ENCODE measurements around the gene FSIP2. TPM values are rescaled to one million over a fixed set of nuclear protein-coding genes. Genes with fewer than 3 reads are reported as not detected.

The FSIP2 gene
- polyA plus RNA-seq, 3 donors, result not detected

DNA sequence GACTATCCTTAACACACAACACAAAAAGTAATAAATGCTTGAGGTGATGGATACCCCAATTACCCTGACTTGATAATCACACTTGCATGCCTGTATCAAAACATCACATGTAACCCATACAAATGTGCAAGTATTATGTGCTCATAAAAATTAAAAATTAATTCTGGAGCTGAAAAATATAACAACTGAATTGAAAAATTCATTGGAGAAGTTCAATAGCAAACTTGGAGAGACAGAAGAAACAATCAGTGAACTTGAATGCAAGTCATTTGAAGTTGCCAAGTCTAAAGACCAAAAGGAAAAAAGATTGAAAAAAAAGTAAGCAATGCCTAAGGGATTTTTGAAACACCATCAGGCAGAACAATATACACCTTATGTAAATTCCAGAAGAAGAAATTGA, 79.4 kb downstream of the FSIP2 start:
- peaks cover 3 to 7% of the 10 kb centered on the region in 2 donors for H3K9me3 ChIP-seq (replicated peaks in 1 of 2; ENCODE audit: control insufficient read depth in 1 of 2, insufficient read depth in 1 of 2, low read length in 2 of 2)
- H3K9ac ChIP-seq (ENCODE audit: insufficient read depth, low read length, poor library complexity, severe bottlenecking), result no peak overlapping the region
- Mint-ChIP-seq H3K4me1 (no peaks in the 10 kb centered on the region), H3K9me3 (peaks cover 0 to 13% (median 7%) of the 10 kb centered on the region in 7 donors), H3K27me3 (ENCODE audit: low read depth in 3 of 3) (no peaks in the 10 kb centered on the region), H3K27ac (no peak overlapping the region), H3K4me3 (no peak overlapping the region), H3K36me3 (no peaks in the 10 kb centered on the region)
- no peaks in the 10 kb centered on the region for H3K36me3 ChIP-seq (replicated peaks in 1 of 2; ENCODE audit: control insufficient read depth in 1 of 2, insufficient read depth in 2 of 2, low read length in 2 of 2)
- H3K4me1 ChIP-seq (ENCODE audit: control insufficient read depth in 1 of 2, insufficient read depth in 2 of 2, low read length in 2 of 2), result no peaks in the 10 kb centered on the region
- no peaks in the 10 kb centered on the region for H3K79me2 ChIP-seq (ENCODE audit: insufficient read depth, low read length)
- H2AFZ ChIP-seq (ENCODE audit: insufficient read depth, low read depth, low read length, poor library complexity, severe bottlenecking), result no peak overlapping the region
- DNase-seq, result no peak
- no peak overlapping the region for H3K4me3 ChIP-seq (replicated peaks in 1 of 3; ENCODE audit: low read depth in 2 of 3, low read length in 3 of 3)
- no peak overlapping the region for H3K27ac ChIP-seq (ENCODE audit: low read depth in 1 of 2, low read length in 2 of 2)
- TF ChIP-seq CTCF (IDR thresholded peaks at IDR 0.05), result no peak
- H3K4me2 ChIP-seq (replicated peaks; ENCODE audit: extremely low read depth, low read length, poor library complexity, severe bottlenecking), result no peak overlapping the region
- no peaks in the 10 kb centered on the region for H4K20me1 ChIP-seq (ENCODE audit: insufficient read depth, low read length)
- no peaks in the 10 kb centered on the region for H3K27me3 ChIP-seq (ENCODE audit: control insufficient read depth in 2 of 2, insufficient read depth in 2 of 2, low read length in 2 of 2)
- intact Hi-C loops (cut with micrococcal nuclease), result no loop called here

DNA sequence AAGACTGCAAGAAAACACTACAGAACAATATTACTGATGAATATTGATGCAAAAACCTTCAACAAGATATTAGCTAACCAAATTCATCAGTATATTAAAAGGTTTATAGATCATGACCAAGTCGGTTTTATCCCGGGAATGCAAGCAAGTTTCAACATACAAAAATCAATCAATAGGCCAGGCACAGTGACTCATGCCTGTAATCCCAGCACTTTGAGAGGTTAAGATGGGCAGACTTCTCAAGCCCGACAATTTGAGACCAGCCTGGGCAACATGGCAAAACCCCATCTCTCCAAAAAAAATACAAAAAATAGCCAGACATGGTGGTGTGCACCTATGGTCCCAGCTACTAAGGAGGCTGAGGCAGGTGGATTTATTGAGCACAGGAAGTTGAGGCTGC, 82.9 kb downstream of the FSIP2 start:
- Histone ChIP-seq H3K27ac (ENCODE audit: low read depth in 1 of 2, low read length in 2 of 2) (no peak overlapping the region), H3K4me3 (replicated peaks in 1 of 3; ENCODE audit: low read depth in 2 of 3, low read length in 3 of 3) (no peak overlapping the region), H3K9me3 (replicated peaks in 1 of 2; ENCODE audit: control insufficient read depth in 1 of 2, insufficient read depth in 1 of 2, low read length in 2 of 2) (peaks cover under 1 to 7% of the 10 kb centered on the region in 2 donors), H3K27me3 (ENCODE audit: control insufficient read depth in 2 of 2, insufficient read depth in 2 of 2, low read length in 2 of 2) (no peaks in the 10 kb centered on the region), H3K4me2 (replicated peaks; ENCODE audit: extremely low read depth, low read length, poor library complexity, severe bottlenecking) (no peak overlapping the region), H3K4me1 (ENCODE audit: control insufficient read depth in 1 of 2, insufficient read depth in 2 of 2, low read length in 2 of 2) (no peaks in the 10 kb centered on the region), H3K79me2 (ENCODE audit: insufficient read depth, low read length) (no peaks in the 10 kb centered on the region), H3K9ac (ENCODE audit: insufficient read depth, low read length, poor library complexity, severe bottlenecking) (no peak overlapping the region), H4K20me1 (ENCODE audit: insufficient read depth, low read length) (no peaks in the 10 kb centered on the region), H2AFZ (ENCODE audit: insufficient read depth, low read depth, low read length, poor library complexity, severe bottlenecking) (no peak overlapping the region), H3K36me3 (replicated peaks in 1 of 2; ENCODE audit: control insufficient read depth in 1 of 2, insufficient read depth in 2 of 2, low read length in 2 of 2) (no peaks in the 10 kb centered on the region)
- intact Hi-C loops (cut with micrococcal nuclease), result no loop called here
- Mint-ChIP-seq H3K27ac (no peak overlapping the region), H3K36me3 (no peaks in the 10 kb centered on the region), H3K4me1 (no peaks in the 10 kb centered on the region), H3K9me3 (peaks cover 0 to 10% (median 6%) of the 10 kb centered on the region in 7 donors), H3K4me3 (no peak overlapping the region), H3K27me3 (ENCODE audit: low read depth in 3 of 3) (no peaks in the 10 kb centered on the region)
- DNase-seq, result no peak
- no peak for TF ChIP-seq CTCF (IDR thresholded peaks at IDR 0.05)
- 100% methylated on average over 2 of the region's 3 CpGs for WGBS (ENCODE audit: insufficient coverage)

All from CD14-positive monocyte (primary cell).